D341Med (cell line): ENCODE results near the gene DELE1.

Source experiments
- DNase-seq: peaks from one replicate; pipeline ENCODE4 v3.0.0; 2012; ENCODE audit warnings: low spot score

The DELE1 gene

GRCh38 chr5:141957367-141957996 lies 33.8 kb downstream of the DELE1 start:
- DNase-seq: no peak

- DNase-seq: no peak
Measured at GRCh38 chr5:141958113-141958512, 34.4 kb downstream of the DELE1 start, which contains the start of gene PCDH12. TSS of gene PCDH12 (minus strand) at chr5:141958202. CDS start at chr5:141957851, 351 bp downstream.

GRCh38 chr5:141958546-141959172 lies 35.0 kb downstream of the DELE1 start:
- DNase-seq: no peak

GRCh38 chr5:141960018-141960417 lies 36.3 kb downstream of the DELE1 start:
- peak; percentile 50 for DNase-seq

- DNase-seq: peak; percentile 85
Measured at GRCh38 chr5:141960449-141961323, 37.0 kb downstream of the DELE1 start.

- no peak for DNase-seq
Measured at GRCh38 chr5:141961466-141961865, 37.8 kb downstream of the DELE1 start.

GRCh38 chr5:141963701-141964100 lies 40.0 kb downstream of the DELE1 start:
- no peak for DNase-seq

GRCh38 chr5:141965071-141965470 lies 41.4 kb downstream of the DELE1 start:
- no peak for DNase-seq

GRCh38 chr5:141966275-141966962 lies 42.7 kb downstream of the DELE1 start:
- DNase-seq: no peak

GRCh38 chr5:141966963-141967333 lies 43.3 kb downstream of the DELE1 start:
- no peak for DNase-seq

- peak; percentile 96 for DNase-seq
Measured at GRCh38 chr5:141968914-141969608, 45.4 kb downstream of the DELE1 start, which contains the start of gene RNF14. TSS of gene RNF14 (plus strand) at chr5:141969105. CDS start at chr5:141973589, 4,484 bp downstream.

- no peak for DNase-seq
Measured at GRCh38 chr5:141969783-141970771, 46.4 kb downstream of the DELE1 start.

GRCh38 chr5:141973871-141974595 lies 50.4 kb downstream of the DELE1 start:
- DNase-seq: no peak

- DNase-seq: no peak
Measured at GRCh38 chr5:141976176-141976575, 52.5 kb downstream of the DELE1 start.

GRCh38 chr5:141978389-141978788 lies 54.7 kb downstream of the DELE1 start:
- DNase-seq: no peak

GRCh38 chr5:141982626-141983025 lies 59.0 kb downstream of the DELE1 start:
- DNase-seq: no peak

GRCh38 chr5:141986072-141986471 lies 62.4 kb downstream of the DELE1 start:
- DNase-seq: no peak

GRCh38 chr5:141989720-141990119 lies 66.0 kb downstream of the DELE1 start:
- DNase-seq: no peak
